Bone marrow (tissue), 2 donors: ENCODE results near the gene MTHFD1L.
"Not testable (repeated sequence)": the region's sequence is repeated elsewhere in the genome, so short reads cannot be mapped to it uniquely, and the experiment has no call there.

Source experiments
- DNase-seq, 2 donors: peaks; one replicate each; lab custom pipeline; 2025; lab: John Stamatoyannopoulos, UW

MTHFD1L gene

DNA sequence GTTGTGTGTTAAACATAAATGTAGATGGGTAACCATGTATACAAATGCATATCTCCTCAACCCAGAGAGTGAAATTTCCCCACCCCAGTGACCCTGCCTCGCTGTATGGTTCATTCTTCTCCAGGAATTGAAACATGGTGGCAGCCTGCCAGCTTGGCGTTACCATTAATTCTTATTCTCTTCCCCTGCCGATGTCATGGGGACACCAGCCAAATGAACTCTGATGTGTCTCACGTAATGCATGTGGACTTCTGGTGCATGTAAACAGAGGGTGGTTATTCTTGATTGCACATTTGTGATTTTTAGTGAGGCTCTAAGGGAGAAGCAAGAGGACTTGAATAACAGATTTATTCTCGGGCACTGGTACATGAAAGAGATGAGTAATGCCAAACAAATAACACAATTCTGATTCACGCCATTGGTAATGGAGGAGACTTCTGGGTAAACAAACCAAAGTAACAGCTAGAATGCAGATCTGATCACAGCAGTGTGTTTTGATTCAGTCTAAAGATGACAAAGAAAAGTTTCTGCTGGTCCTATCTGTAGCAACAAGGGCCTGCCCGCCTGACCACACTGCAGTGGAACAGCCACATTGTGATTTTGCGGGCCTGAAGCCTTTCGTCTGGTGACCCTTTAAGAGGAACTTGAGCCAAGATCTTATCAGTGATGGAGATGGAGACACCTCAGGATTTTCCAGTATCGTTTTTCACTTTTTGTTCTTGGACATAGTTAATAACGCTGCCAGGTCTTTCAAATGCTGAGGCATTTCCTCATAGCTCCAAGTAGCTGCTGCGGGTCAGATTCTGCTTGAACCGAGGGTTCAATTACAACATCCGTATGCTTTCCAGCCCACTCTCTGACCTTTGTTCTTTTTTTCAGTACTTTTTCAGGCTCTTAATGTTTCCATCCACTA is 202.4 kb downstream of the MTHFD1L start:
- DNase-seq = no peak

DNA sequence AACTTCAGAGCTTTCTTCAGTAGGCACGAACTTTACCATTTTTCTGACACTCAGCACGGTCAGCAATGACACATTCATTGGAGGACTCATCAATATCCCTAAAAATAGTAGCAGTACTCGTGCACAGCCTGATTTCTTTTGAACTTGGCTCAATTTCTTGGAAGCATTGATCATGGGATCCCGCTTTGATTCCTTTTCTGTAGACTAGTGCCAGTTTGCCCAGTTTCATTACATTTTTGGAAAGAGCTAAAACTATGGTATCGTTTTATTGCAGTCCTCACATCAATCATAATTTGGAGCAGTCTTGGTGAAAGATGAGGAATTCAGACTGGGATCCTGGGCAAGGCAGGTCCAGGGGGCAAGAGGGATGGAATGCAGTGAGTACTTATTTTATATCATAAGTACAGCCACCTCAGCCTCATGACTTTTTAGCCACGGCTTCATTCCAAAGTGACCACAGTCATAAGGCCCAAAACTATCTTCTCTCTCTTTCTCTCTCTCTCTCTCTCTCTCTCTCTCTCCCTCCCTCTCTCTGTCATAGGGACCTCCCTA is 203.3 kb downstream of the MTHFD1L start:
- no peak for DNase-seq

DNA sequence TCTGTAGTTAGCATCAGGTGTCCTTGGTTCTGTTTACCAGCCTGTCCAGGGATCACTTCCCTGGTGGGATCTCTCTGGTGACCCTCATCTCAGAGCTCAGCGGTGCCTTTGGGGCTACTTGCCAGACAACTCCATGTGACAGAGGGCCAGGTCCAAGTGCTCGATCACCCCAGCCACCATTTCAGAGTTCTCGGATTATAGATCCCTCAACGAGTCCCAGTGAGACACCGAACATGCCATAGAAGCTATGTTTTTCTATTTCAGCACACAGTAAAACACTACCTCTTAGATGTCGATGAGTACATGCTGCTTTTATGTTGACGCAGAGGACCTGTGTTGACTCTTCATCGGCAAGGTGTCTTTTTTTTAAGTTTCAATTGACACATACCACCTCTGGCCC is 204.1 kb downstream of the MTHFD1L start:
- no peak for DNase-seq

DNA sequence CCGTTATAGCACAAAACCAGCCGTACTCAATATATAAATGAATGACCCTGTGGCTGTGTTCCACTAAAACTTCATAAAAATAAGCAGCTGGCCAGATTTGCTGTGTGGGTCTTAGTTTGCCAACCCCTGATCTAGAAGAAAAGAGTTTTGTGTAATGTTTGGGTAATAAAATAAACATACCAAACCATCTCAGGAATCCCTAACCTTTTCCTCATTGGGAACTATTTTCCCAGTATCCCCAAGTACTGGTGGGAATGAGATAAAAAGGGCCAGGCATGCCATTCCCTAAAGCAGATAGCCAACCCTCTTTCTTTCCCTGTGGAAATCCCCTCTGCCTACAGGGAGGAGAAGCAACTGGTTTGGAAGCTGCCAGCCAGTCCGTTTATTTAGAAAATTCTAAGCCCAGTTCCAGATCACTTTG is 205.1 kb downstream of the MTHFD1L start:
- DNase-seq = no peak

DNA sequence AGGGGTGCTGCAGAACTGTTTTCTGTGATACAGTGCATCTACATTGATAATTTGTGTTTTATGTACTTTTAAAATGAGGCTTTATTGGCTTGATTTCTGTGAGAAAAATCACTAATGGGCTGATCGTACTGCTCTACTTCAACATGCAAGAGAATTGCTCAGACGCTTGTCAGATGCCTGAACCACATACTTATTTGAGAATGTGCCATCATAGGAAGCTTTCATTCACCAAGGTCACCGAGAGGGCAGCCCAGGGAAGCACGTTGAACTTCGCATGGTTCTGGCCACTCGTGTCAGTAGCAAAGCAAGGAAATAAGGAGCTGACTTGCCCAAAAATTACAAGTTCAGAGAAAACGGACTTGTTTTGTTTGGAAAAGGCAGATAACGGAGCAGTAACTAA is 205.8 kb downstream of the MTHFD1L start:
- DNase-seq = no peak

DNA sequence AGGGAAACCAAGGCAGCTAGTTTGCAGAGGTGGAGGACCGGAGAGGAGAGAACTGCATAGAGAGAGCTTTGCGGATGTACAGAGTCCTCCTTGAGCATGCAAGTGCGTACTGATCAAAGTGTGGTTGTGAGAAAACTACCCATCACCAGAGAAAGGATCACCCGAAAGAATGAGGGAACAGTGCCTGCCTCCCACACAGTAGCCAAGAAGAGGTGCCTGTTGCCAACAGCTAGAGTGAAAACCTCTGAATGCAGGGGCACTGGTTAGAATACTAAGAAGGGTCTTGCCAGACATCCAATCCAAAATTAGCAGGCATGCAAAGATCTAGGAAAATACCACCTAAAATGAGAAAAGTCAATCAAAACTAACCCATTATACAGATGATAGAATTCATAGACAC is 207.6 kb downstream of the MTHFD1L start:
- no peak for DNase-seq

DNA sequence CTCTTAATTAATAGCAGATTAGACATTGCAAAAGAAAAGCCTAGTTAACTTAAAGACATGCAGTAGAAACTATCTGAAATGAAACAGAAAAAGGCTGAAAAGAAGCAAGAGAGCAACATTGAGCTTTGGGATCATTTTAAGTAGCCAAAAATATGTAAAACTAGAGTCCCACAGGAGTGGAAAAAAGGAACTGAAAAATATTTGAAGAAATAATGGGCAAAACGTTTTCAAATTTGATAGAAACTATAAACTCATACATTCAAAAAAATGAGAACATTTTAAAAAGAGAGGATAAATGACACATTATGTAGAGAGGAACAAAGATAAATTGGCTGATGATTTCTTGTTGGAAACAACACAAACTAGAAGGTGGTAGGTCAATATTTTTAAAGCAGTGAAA is 208.2 kb downstream of the MTHFD1L start:
- no peak for DNase-seq

DNA sequence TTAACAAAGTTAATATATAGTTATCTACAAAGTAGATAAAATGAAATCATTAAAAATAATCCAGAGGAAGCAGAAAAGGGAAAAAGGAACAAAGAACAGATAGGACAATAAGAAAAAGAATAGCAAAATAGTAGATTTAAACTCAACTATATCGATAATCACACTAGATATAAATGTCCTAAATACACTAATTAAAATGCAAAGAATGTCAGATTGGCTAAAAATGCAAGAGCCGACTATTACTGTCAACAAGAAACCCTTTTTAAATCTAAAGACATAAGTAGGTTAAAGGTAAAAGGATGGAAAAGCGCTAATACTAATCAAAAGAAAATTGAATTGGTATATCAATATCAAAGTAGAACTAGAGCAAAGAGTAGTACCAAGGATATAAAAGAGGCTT is 209.5 kb downstream of the MTHFD1L start:
- DNase-seq = no peak

DNA sequence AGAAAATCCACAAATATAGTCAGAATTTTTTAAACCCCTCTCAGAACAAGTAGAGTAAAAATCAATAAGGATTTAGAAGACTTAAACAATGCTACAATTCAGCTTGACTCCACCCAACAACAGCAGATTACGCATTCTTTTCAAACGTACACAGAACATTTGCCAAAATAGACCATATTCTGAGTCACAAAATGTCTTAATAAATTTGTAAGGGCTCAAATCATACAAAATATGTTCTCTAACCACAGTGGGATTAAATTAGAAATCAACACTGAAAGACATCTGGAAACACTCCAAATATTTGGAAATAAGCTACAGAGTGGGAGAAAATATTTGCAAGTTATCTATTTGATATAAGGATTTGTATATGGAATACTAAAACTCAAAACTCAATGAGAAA is 210.0 kb downstream of the MTHFD1L start:
- DNase-seq = no peak

DNA sequence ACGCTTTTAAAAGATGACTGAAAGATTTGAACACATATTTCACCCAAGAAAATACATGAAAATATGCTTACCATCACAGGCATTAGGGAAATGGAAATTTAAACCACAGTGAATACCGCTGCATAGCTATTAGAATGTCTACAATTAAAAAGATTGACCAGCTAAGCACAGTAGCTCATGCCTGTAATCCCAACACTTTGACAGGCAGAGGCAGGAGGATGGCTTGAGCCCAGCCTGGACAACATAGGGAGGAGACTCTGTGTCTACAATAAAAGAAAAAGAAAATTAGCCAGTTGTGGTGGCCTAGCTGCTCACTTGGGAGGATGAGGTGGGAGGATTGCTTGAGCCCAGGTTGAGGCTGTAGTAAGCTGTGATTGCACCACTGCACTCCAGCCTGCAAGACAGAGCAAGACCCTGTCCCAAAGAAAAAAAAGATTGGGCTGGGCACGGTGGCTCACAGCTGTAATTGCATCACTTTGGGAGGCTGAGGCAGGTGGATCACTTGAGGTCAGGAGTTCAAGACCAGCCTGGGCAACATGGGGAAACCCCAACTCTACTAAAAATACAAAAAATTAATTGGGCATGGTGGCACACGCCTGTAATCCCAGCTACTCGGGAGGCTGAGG is 210.5 kb downstream of the MTHFD1L start:
- DNase-seq = no peak

DNA sequence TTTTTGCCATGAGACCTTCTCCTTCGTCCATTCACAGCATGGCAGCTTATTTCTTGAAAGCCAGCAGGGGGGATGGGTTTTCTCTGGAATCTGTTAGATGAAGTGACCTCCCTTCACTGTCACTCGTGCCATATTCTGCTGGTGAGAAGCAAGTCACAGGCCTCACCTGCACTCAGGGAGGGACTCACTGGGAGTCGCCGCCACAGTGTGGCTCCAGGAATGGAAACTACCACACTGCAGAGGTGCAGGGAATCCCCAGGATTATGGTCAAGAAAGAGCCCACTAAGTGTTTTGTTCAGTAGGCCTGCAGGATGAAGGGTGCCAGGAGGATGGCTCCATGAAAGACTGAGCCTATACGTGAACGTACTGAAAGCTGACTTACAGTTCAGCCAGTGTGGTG is 213.2 kb downstream of the MTHFD1L start:
- DNase-seq = no peak

DNA sequence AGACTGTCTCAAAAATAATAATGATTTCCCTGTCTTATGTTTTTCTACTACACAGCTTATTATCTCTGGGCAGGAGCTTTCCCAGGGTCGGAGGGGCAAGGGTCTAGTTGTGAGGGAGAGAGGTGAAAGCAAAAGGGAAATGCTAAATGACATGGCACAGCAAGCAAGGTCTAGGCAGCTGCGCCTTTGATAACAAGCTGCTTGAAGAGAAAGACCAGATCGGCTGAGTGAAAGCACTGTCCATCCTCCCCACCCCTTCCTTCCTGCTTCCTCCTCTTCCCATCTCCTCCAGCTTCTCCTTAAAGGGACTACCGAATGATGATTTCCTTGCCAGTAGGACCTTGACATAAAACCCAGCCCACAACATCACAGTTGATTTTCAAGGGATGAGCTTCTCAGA is 216.2 kb downstream of the MTHFD1L start:
- no peak for DNase-seq

DNA sequence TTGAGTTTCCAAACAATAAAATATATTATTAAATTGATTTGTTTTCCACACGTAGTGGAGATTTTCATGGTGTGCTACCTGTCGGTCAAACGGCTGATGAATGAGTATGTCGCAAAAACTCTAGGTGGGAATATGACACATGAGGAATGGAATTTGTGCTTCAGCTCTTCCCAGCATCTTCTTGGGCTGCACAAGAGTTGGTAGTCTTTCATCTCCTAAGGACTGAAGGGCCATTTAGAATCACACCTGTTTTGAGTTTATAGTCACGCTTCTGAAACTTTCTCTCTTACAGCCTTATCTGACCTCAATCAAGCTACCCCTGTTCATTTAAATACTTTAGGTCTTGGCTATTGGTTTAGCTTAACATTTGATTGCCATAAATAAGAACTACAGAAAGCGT is 216.6 kb downstream of the MTHFD1L start:
- DNase-seq = no peak

DNA sequence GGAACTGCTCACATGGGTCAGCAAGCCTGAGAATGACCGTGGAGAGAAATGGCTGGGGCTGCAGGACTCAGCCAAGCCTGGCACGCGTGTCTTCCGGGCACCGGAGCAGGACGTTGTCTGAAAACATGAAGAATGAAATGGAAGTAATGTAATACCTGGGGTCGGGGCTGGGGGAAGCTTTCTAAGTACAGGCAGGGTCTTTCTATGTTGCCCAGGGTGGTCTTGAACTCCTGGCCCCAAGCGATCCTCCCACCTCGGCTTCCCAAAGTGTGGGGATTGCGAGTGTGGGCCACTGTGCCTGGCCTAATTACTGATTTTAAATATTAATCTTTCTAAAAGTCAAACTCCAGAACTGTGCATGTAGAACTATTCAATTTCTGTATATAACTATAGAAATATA is 218.8 kb downstream of the MTHFD1L start:
- no peak for DNase-seq

DNA sequence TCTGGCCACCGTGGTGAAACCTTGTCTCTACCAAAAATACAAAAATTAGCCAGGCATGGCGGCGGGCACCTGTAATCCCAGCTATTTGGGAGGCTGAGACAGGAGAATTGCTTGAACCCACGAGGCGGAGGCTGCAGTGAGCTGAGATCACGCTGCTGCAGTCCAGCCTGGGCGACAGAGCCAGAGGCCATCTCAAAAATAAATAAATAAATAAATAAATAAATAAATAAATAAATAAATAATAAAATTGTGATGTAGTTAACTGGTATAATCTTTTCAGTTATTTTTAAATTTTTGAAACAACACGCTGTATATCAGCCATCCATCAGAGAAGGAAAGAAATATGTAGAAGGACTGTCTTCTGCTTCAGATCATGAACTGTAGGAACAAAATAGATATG is 221.6 kb downstream of the MTHFD1L start:
- DNase-seq = not testable (repeated sequence)

DNA sequence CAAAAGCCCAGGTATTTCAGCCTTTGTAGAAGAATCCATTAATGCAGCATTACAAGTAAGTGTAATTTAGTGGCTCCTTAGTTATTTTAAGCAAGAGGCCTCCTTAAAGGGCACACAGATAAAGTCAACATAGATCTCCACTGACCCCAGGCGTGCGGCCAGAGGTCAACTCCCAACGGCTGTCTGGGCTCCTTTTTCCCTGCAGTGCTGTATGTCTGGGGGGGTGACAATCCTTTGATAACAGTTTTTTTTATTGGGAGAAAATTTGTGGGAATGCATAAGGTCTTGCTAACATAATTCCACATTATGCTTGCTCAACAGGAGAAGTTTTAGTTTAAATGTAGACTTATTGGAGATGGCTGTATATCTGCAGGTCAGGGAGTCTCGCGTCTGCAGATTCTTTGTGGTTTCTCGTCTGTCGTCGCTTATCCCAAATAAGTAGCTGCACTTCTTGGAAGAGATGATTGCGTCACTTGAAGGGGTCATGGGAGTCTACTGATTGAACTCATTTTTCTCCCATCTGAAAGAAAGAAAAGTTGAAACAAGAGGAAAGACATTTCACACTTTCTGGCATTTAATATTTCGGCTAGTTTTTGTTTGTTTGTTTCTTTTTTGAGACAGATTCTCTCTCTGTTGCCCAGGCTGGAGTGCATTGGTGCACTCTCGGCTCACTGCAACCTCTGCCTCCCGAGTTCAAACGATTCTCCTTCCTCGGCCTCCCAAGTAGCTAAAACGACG is 222.5 kb downstream of the MTHFD1L start:
- no peak for DNase-seq

DNA sequence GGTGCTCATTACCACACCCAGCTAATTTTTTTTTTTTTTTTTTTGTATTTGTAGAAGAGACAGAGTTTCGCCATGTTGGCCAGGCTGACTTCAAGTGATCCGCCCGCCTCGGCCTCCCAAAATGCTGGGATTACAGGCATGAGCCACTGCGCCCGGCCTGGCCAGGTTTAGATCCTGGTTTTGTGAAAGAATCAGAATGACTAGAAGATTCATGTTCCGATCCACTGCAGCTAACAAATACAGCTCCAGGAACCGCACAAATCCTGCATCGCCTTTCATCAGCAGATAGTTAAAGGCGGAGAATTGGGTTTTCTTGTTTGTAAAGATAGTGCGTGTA is 223.1 kb downstream of the MTHFD1L start:
- DNase-seq = no peak

DNA sequence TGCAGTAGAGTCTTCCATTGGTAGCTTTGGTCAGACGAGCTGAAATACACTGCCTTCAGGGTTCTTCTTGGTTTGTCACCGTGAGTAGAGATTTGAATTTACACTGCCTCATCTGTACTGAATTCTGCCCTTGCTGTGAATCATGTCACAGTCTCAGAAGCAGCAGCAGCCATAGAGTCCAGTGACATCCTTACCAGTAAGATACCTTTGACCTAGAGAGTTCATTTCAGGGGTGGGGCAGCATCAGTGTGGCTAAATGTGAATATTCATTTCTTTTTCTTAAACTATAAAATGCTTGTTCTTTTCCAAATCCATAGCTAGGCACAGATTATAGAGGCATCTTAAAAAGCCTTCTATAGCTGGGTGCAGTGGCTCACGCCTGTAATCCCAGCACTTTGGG is 223.5 kb downstream of the MTHFD1L start:
- no peak for DNase-seq

DNA sequence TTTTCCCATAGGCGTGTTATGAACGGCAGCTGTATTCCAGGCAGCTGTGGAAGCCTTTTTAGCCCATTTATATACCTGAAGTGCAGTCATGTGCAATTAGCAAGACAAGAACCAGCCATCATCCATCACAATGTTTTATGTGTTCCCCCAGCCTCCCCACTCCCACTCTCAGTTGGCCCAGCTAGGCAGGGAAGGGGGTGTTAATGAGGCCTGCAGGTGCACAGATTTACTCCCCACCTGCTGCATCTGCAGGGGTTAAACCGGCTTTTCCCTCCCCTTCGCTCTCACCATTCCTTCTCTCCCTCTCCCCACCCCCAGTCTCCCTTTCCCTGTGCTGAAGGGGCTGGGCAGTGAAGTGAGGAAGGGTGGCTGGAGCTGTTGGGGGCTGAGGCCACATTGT is 224.5 kb downstream of the MTHFD1L start:
- DNase-seq = no peak

DNA sequence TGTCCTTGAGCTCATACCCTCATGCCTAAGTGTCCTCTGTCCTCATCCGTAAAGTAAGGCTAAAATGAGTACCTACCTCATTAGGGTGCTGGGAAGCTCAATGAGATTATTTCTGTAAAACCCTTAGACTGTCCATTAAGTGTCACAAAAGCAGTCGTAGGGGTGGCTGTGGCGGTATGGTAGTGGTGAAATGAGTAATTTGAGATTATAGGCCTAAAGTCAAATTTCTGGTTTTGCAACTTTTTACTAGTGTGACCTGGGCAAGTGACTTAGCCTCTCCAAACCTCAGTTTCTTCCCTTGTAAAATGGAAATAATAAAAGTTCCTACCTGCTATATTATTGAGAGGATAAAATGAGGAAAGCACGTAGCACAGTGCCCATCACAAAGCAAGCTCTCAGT is 226.1 kb downstream of the MTHFD1L start:
- no peak for DNase-seq

DNA sequence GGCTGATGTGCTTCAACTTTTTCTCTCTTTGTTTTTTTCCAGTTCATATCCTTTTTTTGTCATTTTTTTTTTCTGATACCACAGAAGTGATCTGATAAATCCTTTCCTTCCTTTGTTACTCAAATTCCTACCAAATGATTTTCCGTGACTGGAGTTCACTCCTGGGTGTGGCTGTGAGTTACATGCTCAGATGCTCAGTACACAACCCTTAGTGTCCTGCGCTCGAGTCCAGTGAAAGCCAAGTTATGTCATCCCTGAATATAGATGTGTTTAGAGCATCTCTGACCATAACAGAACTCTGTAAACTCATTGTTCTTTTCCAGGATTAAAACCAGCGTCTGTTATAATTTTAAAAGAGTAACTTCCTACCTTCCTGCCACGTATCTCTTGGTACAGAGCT is 227.1 kb downstream of the MTHFD1L start:
- DNase-seq = no peak

DNA sequence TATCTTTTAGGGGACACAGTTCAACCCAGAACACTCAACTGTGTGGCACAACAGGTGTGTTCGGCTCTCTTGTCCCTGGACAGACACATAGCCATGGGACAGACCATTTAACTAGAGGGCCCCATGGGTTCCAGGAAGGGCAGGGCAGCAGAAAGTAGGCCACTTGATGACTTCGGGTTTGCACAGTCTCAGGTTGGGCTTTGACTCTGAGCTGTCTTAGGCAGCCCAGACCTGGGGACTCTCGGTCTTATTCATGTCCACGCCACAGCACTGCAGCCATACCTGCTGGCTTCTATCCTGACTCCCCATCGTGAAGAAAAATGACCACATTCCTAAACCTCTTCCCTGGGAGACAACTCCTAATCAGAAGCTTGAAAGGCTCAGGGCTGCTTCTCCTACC is 228.2 kb downstream of the MTHFD1L start:
- DNase-seq = no peak
